B cell (primary cell): ENCODE measurements around the gene LCE4A.

Experiments used
- EZH2 ChIP-seq: IDR thresholded peaks from 2 replicates; pipeline ENCODE4 v1.6.1; 2012; ENCODE audit warnings: borderline replicate concordance, low read depth, mild to moderate bottlenecking, moderate library complexity, low read length; ENCODE audit not compliant: insufficient read depth, poor library complexity, severe bottlenecking
- TF ChIP-seq, protein P1 (sequence below): fragments of 200-600 bp; IDR thresholded peaks from one replicate; pipeline ENCODE4 v1.8.0; 2022; ENCODE audit warnings: antibody characterized with exemption, mild to moderate bottlenecking

DNA sequence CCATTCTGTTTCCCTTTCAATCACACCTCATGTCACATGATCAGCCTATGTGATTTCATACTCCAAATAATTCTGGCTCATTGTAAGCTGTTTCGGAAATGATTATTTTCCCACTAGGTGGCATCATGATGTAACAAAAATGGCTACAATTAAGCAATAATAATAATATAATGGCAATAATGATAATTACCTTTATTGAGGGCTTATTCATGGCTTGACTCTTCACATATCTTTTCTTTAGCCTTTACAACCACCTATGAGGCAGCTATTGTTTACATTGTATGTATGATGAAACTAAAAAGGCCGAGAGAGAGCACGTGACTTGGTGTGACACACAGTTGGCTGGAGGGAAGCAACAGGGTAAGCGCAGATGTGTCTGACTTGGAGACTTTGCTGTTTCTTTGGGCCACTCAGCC, 37.3 kb downstream of the LCE4A start:
- TF ChIP-seq, protein P1, sequence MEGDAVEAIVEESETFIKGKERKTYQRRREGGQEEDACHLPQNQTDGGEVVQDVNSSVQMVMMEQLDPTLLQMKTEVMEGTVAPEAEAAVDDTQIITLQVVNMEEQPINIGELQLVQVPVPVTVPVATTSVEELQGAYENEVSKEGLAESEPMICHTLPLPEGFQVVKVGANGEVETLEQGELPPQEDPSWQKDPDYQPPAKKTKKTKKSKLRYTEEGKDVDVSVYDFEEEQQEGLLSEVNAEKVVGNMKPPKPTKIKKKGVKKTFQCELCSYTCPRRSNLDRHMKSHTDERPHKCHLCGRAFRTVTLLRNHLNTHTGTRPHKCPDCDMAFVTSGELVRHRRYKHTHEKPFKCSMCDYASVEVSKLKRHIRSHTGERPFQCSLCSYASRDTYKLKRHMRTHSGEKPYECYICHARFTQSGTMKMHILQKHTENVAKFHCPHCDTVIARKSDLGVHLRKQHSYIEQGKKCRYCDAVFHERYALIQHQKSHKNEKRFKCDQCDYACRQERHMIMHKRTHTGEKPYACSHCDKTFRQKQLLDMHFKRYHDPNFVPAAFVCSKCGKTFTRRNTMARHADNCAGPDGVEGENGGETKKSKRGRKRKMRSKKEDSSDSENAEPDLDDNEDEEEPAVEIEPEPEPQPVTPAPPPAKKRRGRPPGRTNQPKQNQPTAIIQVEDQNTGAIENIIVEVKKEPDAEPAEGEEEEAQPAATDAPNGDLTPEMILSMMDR = no peak
- no peak for TF ChIP-seq EZH2
